Panc1 (cell line): Measurements from ENCODE around the gene APOL6. TPM values are rescaled to one million over a fixed set of nuclear protein-coding genes. Genes with fewer than 3 reads are reported as not detected.

ENCODE experiments used
- ATAC-seq: fragments of 200-7000 bp; cut with Tn5 transposase; 2 replicates; pipeline ENCODE4 v1.9.1; 2020; ENCODE audit warnings: mild to moderate bottlenecking, moderate library complexity
- BruUV-seq: library from RNA; stranded (reverse); fragments of 400-500 nt; replicated peaks from 2 replicates; lab custom pipeline; 2021; lab: Mats Ljungman, UMichigan
- CTCF ChIA-PET: fragments of 300-600 bp; sonication (Branson Sonifier 250); formaldehyde crosslinking; loops from one replicate; lab custom pipeline; 2022; ENCODE audit warnings: antibody characterized with exemption; lab: Charles Lee
- POLR2A ChIA-PET: fragments of 300-600 bp; sonication (Branson Sonifier 250); formaldehyde crosslinking; loops from one replicate; lab custom pipeline; 2022; ENCODE audit warnings: antibody characterized with exemption; lab: Charles Lee
- DNase-seq: peaks from one replicate; pipeline ENCODE4 v3.0.0-alpha.2; 2010; ENCODE audit warnings: low read depth, low spot score
- H3K27ac ChIP-seq: 2 replicates; pipeline ENCODE4 v1.5.1; 2011; ENCODE audit warnings: mild to moderate bottlenecking, low read length, inconsistent platforms
- H3K27me3 ChIP-seq: fragments of 200-500 bp; sonication (Bioruptor generic); 2 replicates; pipeline ENCODE4 v1.6.0; 2014; ENCODE audit warnings: low read length, inconsistent platforms; ENCODE audit not compliant: control insufficient read depth, insufficient read depth
- H3K36me3 ChIP-seq: fragments of 200-500 bp; sonication (Bioruptor generic); 2 replicates; pipeline ENCODE4 v1.5.1; 2014; ENCODE audit warnings: inconsistent platforms, mild to moderate bottlenecking, low read length, moderate library complexity; ENCODE audit not compliant: control insufficient read depth, insufficient read depth
- H3K4me1 ChIP-seq: 2 replicates; pipeline ENCODE4 v1.5.1; 2011; ENCODE audit warnings: inconsistent platforms, mild to moderate bottlenecking, low read length, moderate library complexity; ENCODE audit not compliant: control insufficient read depth, insufficient read depth
- H3K4me3 ChIP-seq, 2 experiments: 2 replicates each; pipeline ENCODE4 v1.5.1; 2011 to 2012; ENCODE audit warnings: low read depth in 2 of 2, low read length in 2 of 2, mild to moderate bottlenecking in 2 of 2, inconsistent platforms in 1 of 2, moderate library complexity in 1 of 2
- H3K9me3 ChIP-seq: fragments of 200-500 bp; sonication (Bioruptor generic); 2 replicates; pipeline ENCODE4 v1.5.1; 2014; ENCODE audit warnings: low read depth, mild to moderate bottlenecking, inconsistent platforms, low read length, moderate library complexity; ENCODE audit not compliant: control insufficient read depth, insufficient read depth
- CTCF ChIP-seq: fragments of 450-650 bp; IDR thresholded peaks from 2 replicates; pipeline ENCODE4 v1.5.1; 2017; ENCODE audit warnings: mild to moderate bottlenecking
- POLR2AphosphoS5 ChIP-seq: IDR thresholded peaks from 2 replicates; pipeline ENCODE4 v1.6.1; 2012; ENCODE audit warnings: mild to moderate bottlenecking, low read depth, low read length, moderate library complexity
- SIN3A ChIP-seq: IDR thresholded peaks from 2 replicates; pipeline ENCODE4 v1.6.1; 2012; ENCODE audit warnings: low read depth, mild to moderate bottlenecking, low read length, moderate library complexity, borderline replicate concordance; ENCODE audit not compliant: insufficient read depth
- TCF7L2 ChIP-seq: IDR thresholded peaks from 2 replicates; pipeline ENCODE4 v1.6.1; 2011; ENCODE audit warnings: mild to moderate bottlenecking, low read depth, low read length, inconsistent platforms
- in situ Hi-C: cut with HindIII; loops from 2 replicates; pipeline ENCODE4 v1.10.0; 2016; ENCODE audit warnings: low sequenced_read_pairs, low pct_unique_long_range_greater_than_20kb
- intact Hi-C: fragments of 100-400 bp; cut with micrococcal nuclease; formaldehyde crosslinking; loops from one replicate; pipeline ENCODE4 v1.10.0; 2022; ENCODE audit not compliant: unreplicated experiment
- total RNA-seq: library from RNA; stranded (reverse); gene quantifications from one replicate; pipeline ENCODE4 v1.2.1, GENCODE V29; 2021; ENCODE audit not compliant: unreplicated experiment
- TF ChIP-seq, protein P1 (sequence below), 2 experiments: IDR thresholded peaks; 2 replicates each; pipeline ENCODE4 v1.6.1; 2011 to 2012; ENCODE audit warnings: low read depth in 2 of 2, control low read depth in 1 of 2, low read length in 1 of 2, mild to moderate bottlenecking in 1 of 2, moderate library complexity in 1 of 2; ENCODE audit not compliant: insufficient read depth in 1 of 2

APOL6 gene
- total RNA-seq, 1 experiment from 2014 or later = 16.4 TPM

DNA sequence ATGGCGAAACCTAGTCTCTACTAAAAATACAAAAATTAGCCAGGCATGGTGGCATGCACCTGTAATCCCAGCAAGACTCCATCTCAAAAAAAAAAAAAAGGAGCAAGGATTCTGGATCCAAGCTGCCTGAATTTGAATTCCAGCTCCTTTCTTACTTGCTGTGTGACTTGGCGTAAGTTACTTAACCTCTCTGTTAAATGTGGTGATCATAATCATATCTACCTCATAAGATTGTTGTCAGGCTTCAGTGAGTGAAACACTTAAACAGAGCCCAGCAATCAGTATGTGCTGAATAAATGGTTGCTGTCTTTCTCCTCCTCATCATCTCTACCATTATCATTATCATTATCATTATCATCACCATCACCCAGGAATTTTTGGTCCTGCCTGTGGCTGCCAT lies 33.8 kb upstream of the APOL6 start:
- peaks cover 19% of the 10 kb centered on the region for H3K4me1 ChIP-seq
- BruUV-seq = no TSS peak
- peak overlapping the region; percentile 86 for H3K27ac ChIP-seq
- POLR2A ChIA-PET = no interaction called here
- CTCF ChIA-PET = no interaction called here
- in situ Hi-C loops (no loop called here), intact Hi-C loops (no loop called here)
- DNase-seq (no peak), ATAC-seq (no peak)
- no peaks in the 10 kb centered on the region for H3K9me3 ChIP-seq
- no peak overlapping the region for H3K4me3 ChIP-seq
- no peaks in the 10 kb centered on the region for H3K36me3 ChIP-seq
- H3K27me3 ChIP-seq = no peaks in the 10 kb centered on the region
- TF ChIP-seq, protein P1, sequence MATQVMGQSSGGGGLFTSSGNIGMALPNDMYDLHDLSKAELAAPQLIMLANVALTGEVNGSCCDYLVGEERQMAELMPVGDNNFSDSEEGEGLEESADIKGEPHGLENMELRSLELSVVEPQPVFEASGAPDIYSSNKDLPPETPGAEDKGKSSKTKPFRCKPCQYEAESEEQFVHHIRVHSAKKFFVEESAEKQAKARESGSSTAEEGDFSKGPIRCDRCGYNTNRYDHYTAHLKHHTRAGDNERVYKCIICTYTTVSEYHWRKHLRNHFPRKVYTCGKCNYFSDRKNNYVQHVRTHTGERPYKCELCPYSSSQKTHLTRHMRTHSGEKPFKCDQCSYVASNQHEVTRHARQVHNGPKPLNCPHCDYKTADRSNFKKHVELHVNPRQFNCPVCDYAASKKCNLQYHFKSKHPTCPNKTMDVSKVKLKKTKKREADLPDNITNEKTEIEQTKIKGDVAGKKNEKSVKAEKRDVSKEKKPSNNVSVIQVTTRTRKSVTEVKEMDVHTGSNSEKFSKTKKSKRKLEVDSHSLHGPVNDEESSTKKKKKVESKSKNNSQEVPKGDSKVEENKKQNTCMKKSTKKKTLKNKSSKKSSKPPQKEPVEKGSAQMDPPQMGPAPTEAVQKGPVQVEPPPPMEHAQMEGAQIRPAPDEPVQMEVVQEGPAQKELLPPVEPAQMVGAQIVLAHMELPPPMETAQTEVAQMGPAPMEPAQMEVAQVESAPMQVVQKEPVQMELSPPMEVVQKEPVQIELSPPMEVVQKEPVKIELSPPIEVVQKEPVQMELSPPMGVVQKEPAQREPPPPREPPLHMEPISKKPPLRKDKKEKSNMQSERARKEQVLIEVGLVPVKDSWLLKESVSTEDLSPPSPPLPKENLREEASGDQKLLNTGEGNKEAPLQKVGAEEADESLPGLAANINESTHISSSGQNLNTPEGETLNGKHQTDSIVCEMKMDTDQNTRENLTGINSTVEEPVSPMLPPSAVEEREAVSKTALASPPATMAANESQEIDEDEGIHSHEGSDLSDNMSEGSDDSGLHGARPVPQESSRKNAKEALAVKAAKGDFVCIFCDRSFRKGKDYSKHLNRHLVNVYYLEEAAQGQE (IDR thresholded peaks at IDR 0.05; ENCODE audit: insufficient read depth in 1 of 2, low read depth in 2 of 2, low read length in 1 of 2) = no peak
- TF ChIP-seq SIN3A = no peak

DNA sequence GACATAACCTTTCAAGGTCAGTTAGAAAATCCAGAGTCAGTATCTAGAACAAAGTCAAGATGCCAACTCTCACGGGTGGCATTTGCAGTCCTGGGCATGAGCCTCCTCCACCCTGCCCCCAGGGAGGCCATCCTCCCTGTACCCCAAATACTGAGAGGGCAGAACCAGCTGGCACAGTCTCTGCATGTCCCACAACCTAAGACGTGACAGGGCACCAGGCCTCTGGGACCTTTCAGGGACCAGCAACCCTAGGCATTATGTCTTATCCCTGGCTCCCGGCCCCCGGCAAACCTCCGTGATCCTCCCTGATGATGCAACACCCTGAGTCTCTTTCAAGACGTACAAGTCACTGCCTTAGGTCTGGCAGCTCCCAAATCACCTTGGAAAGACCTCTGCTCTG lies 33.1 kb upstream of the APOL6 start:
- H3K36me3 ChIP-seq = no peaks in the 10 kb centered on the region
- ChIA-PET POLR2A (no interaction called here), CTCF (no interaction called here)
- H3K27ac ChIP-seq = peak overlapping the region; percentile 86
- ATAC-seq (no peak), DNase-seq (no peak)
- TF ChIP-seq, protein P1 (IDR thresholded peaks at IDR 0.05; ENCODE audit: insufficient read depth in 1 of 2, low read depth in 2 of 2, low read length in 1 of 2) = no peak
- TF ChIP-seq TCF7L2 = no peak
- BruUV-seq = no TSS peak
- no peaks in the 10 kb centered on the region for H3K9me3 ChIP-seq
- no peaks in the 10 kb centered on the region for H3K27me3 ChIP-seq
- intact Hi-C loops = no loop called here
- in situ Hi-C loops = no loop called here
- H3K4me3 ChIP-seq = no peak overlapping the region
- peaks cover 19% of the 10 kb centered on the region for H3K4me1 ChIP-seq

DNA sequence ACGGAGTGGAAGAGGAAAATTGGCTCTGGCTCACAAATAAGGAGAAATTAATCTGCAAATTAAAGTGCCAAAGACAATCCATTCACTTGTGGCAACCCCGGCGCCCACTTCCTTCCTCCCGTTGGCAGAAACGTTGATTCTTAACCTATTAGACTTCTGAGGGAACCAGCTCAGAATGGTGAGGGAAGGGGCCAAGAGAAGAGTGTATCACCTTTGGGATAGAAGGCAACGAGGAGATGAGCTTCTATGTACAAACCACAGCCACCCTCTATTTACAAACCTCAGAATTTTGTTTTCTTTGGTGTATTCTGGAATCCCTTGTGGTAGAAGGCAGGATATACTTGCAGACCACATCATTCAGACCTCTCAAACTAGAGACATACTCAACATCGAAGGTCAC lies 32.2 kb upstream of the APOL6 start:
- intact Hi-C loops = no loop called here
- CTCF ChIA-PET = no interaction called here
- H3K4me3 ChIP-seq = no peak overlapping the region

More for the DNA sequence above, 32.2 kb upstream of the APOL6 start:
- in situ Hi-C loops = no loop called here
- H3K9me3 ChIP-seq = no peaks in the 10 kb centered on the region
- BruUV-seq = no TSS peak
- no peaks in the 10 kb centered on the region for H3K36me3 ChIP-seq
- H3K27ac ChIP-seq = peak overlapping the region; percentile 86; the same call in 1 of the 2 replicates
- no peak for ATAC-seq
- POLR2A ChIA-PET = interaction anchor here (0.6 kb wide), 1 partner anchor 151 kb away, joined by 3 read pairs; no protein-coding TSS in a partner anchor
- TF ChIP-seq CTCF (no peak), SIN3A (no peak), TCF7L2 (no peak), POLR2AphosphoS5 (no peak)
- TF ChIP-seq, protein P1 (IDR thresholded peaks at IDR 0.05; ENCODE audit: insufficient read depth in 1 of 2, low read depth in 2 of 2, low read length in 1 of 2) = no peak
- H3K27me3 ChIP-seq = no peaks in the 10 kb centered on the region
- H3K4me1 ChIP-seq = peaks cover 28% of the 10 kb centered on the region
- DNase-seq = no peak
